HUES48 (cell line): ENCODE data around the gene GRID1.

Experiments used
- H3K27ac ChIP-seq: one replicate; pipeline ENCODE4 v1.7.0; 2013; ENCODE audit warnings: low read depth, low read length, inconsistent platforms
- H3K27me3 ChIP-seq: 2 replicates; pipeline ENCODE4 v1.6.1; 2013; ENCODE audit warnings: mild to moderate bottlenecking, low read length; ENCODE audit not compliant: control insufficient read depth, insufficient read depth
- H3K36me3 ChIP-seq: 2 replicates; pipeline ENCODE4 v1.6.1; 2013; ENCODE audit warnings: low read length; ENCODE audit not compliant: control insufficient read depth, insufficient read depth
- H3K4me1 ChIP-seq: 2 replicates; pipeline ENCODE4 v1.6.1; 2013; ENCODE audit warnings: mild to moderate bottlenecking, low read length; ENCODE audit not compliant: control insufficient read depth, insufficient read depth
- H3K4me3 ChIP-seq: 2 replicates; pipeline ENCODE4 v1.5.1; 2013; ENCODE audit warnings: mild to moderate bottlenecking, low read depth, low read length
- H3K9ac ChIP-seq: 2 replicates; pipeline ENCODE4 v1.6.1; 2013; ENCODE audit warnings: mild to moderate bottlenecking, low read depth, low read length, moderate library complexity
- H3K9me3 ChIP-seq: 2 replicates; pipeline ENCODE4 v1.6.1; 2013; ENCODE audit warnings: low read length; ENCODE audit not compliant: control insufficient read depth, insufficient read depth

The GRID1 gene

GRCh38 chr10:85873063-85873462 is 493.5 kb downstream of the GRID1 start:
- no peaks in the 10 kb centered on the region for H3K4me1 ChIP-seq
- peaks cover 11% of the 10 kb centered on the region for H3K9me3 ChIP-seq
- H3K36me3 ChIP-seq = no peaks in the 10 kb centered on the region
- no peak overlapping the region for H3K4me3 ChIP-seq
- H3K27ac ChIP-seq = no peak overlapping the region
- H3K9ac ChIP-seq = no peak overlapping the region
- H3K27me3 ChIP-seq = no peaks in the 10 kb centered on the region

GRCh38 chr10:85868627-85869499 is 497.7 kb downstream of the GRID1 start:
- Histone ChIP-seq H3K27ac (no peak overlapping the region), H3K36me3 (no peaks in the 10 kb centered on the region), H3K27me3 (no peaks in the 10 kb centered on the region), H3K4me1 (0 out of 2 replicates have a peak, but pooled peaks cover 5% of the 10 kb centered on the region), H3K9me3 (no peaks in the 10 kb centered on the region), H3K4me3 (no peak overlapping the region), H3K9ac (no peak overlapping the region)

- H3K36me3 ChIP-seq = no peaks in the 10 kb centered on the region
- H3K4me3 ChIP-seq = no peak overlapping the region
- H3K9ac ChIP-seq = no peak overlapping the region
- no peaks in the 10 kb centered on the region for H3K27me3 ChIP-seq
- no peak overlapping the region for H3K27ac ChIP-seq
- H3K9me3 ChIP-seq = no peaks in the 10 kb centered on the region
- 0 out of 2 replicates have a peak, but pooled peaks cover 8% of the 10 kb centered on the region for H3K4me1 ChIP-seq
These were observed 501.6 kb downstream of the GRID1 start for GRCh38 chr10:85864868-85865526.

- Histone ChIP-seq H3K36me3 (no peaks in the 10 kb centered on the region), H3K9me3 (no peaks in the 10 kb centered on the region), H3K27ac (no peak overlapping the region), H3K4me3 (no peak overlapping the region), H3K27me3 (no peaks in the 10 kb centered on the region), H3K4me1 (0 out of 2 replicates have a peak, but pooled peaks cover 8% of the 10 kb centered on the region), H3K9ac (no peak overlapping the region)
These were observed 502.4 kb downstream of the GRID1 start for GRCh38 chr10:85864173-85864549.

- H3K4me1 ChIP-seq = 0 out of 2 replicates have a peak, but pooled peaks cover 8% of the 10 kb centered on the region
- H3K4me3 ChIP-seq = no peak overlapping the region
- H3K9ac ChIP-seq = no peak overlapping the region
- H3K36me3 ChIP-seq = no peaks in the 10 kb centered on the region
- no peaks in the 10 kb centered on the region for H3K9me3 ChIP-seq
- no peak overlapping the region for H3K27ac ChIP-seq
- no peaks in the 10 kb centered on the region for H3K27me3 ChIP-seq
These were observed 503.1 kb downstream of the GRID1 start for GRCh38 chr10:85863301-85864172.

GRCh38 chr10:85862771-85863170 is 503.8 kb downstream of the GRID1 start:
- Histone ChIP-seq H3K4me3 (no peak overlapping the region), H3K9me3 (no peaks in the 10 kb centered on the region), H3K36me3 (no peaks in the 10 kb centered on the region), H3K27ac (no peak overlapping the region), H3K9ac (no peak overlapping the region), H3K27me3 (no peaks in the 10 kb centered on the region), H3K4me1 (0 out of 2 replicates have a peak, but pooled peaks cover 8% of the 10 kb centered on the region)

- no peaks in the 10 kb centered on the region for H3K9me3 ChIP-seq
- no peak overlapping the region for H3K4me3 ChIP-seq
- 0 out of 2 replicates have a peak, but pooled peaks cover 8% of the 10 kb centered on the region for H3K4me1 ChIP-seq
These were observed 504.9 kb downstream of the GRID1 start for GRCh38 chr10:85861513-85862197.

GRCh38 chr10:85859859-85860258 is 506.7 kb downstream of the GRID1 start:
- Histone ChIP-seq H3K9me3 (no peaks in the 10 kb centered on the region), H3K27me3 (no peaks in the 10 kb centered on the region), H3K4me1 (0 out of 2 replicates have a peak, but pooled peaks cover 7% of the 10 kb centered on the region), H3K4me3 (no peak overlapping the region), H3K36me3 (no peaks in the 10 kb centered on the region), H3K9ac (no peak overlapping the region), H3K27ac (no peak overlapping the region)

More at GRCh38 chr10:85861513-85862197, 504.9 kb downstream of the GRID1 start:
- Histone ChIP-seq H3K36me3 (no peaks in the 10 kb centered on the region), H3K27me3 (no peaks in the 10 kb centered on the region), H3K27ac (no peak overlapping the region), H3K9ac (no peak overlapping the region)

- H3K4me1 ChIP-seq = 0 out of 2 replicates have a peak, but pooled peaks cover 4% of the 10 kb centered on the region
- H3K9ac ChIP-seq = no peak overlapping the region
- H3K9me3 ChIP-seq = no peaks in the 10 kb centered on the region
- H3K27ac ChIP-seq = no peak overlapping the region
- H3K4me3 ChIP-seq = no peak overlapping the region
- no peaks in the 10 kb centered on the region for H3K36me3 ChIP-seq
- H3K27me3 ChIP-seq = no peaks in the 10 kb centered on the region
These were observed 507.6 kb downstream of the GRID1 start for GRCh38 chr10:85858776-85859515.

- H3K9ac ChIP-seq = no peak overlapping the region
- H3K4me1 ChIP-seq = 0 out of 2 replicates have a peak, but pooled peaks cover under 1% of the 10 kb centered on the region
- no peak overlapping the region for H3K4me3 ChIP-seq
- H3K27ac ChIP-seq = no peak overlapping the region
- no peaks in the 10 kb centered on the region for H3K27me3 ChIP-seq
- no peaks in the 10 kb centered on the region for H3K9me3 ChIP-seq
- H3K36me3 ChIP-seq = no peaks in the 10 kb centered on the region
These were observed 508.8 kb downstream of the GRID1 start for GRCh38 chr10:85857791-85858190.
